Thyroid gland (tissue), 4 donors: ENCODE data around the gene C11orf91.

ENCODE experiments used
- POLR2A ChIP-seq, 2 donors: fragments of 450-650 bp; IDR thresholded peaks; one replicate each; pipeline ENCODE4 v1.6.1; 2017; ENCODE audit warnings: antibody characterized with exemption in 2 of 2, mild to moderate bottlenecking in 2 of 2, moderate library complexity in 1 of 2
- TF ChIP-seq, protein P1 (sequence below), 6 experiments: fragments of 200-600 bp in 3 of 6; fragments of 450-650 bp in 3 of 6; sonication (generic) in 3 of 6; IDR thresholded peaks; one replicate each; pipeline ENCODE4 v1.5.1; 2016 to 2019; ENCODE audit warnings: antibody characterized with exemption in 6 of 6, mild to moderate bottlenecking in 2 of 6, inconsistent platforms in 1 of 6, moderate library complexity in 1 of 6

DNA sequence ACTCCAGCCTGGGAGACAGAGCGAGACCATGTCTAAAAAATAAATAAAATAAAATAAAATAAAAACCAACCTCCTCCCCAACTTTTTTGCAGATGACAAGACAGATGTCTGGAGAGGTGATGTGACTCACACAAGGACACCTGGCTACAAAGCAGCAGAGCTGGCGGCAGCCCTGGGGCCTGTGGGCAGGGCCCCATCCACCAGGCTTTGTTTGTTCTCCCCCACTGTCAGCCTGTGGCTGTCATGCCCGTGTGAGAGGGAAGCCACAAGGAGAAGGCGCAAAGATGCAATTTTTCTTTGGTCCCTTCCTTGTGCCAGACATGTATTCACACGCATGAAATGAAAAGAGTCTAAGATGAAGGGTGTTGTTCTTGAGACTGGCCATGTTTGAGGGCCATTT, 19.0 kb upstream of the C11orf91 start:
- TF ChIP-seq, protein P1, sequence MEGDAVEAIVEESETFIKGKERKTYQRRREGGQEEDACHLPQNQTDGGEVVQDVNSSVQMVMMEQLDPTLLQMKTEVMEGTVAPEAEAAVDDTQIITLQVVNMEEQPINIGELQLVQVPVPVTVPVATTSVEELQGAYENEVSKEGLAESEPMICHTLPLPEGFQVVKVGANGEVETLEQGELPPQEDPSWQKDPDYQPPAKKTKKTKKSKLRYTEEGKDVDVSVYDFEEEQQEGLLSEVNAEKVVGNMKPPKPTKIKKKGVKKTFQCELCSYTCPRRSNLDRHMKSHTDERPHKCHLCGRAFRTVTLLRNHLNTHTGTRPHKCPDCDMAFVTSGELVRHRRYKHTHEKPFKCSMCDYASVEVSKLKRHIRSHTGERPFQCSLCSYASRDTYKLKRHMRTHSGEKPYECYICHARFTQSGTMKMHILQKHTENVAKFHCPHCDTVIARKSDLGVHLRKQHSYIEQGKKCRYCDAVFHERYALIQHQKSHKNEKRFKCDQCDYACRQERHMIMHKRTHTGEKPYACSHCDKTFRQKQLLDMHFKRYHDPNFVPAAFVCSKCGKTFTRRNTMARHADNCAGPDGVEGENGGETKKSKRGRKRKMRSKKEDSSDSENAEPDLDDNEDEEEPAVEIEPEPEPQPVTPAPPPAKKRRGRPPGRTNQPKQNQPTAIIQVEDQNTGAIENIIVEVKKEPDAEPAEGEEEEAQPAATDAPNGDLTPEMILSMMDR (IDR thresholded peaks at IDR 0.05), result no peak
- TF ChIP-seq POLR2A (IDR thresholded peaks at IDR 0.05), result no peak
